GM23338 (cell line): ENCODE results near the gene PCSK5.

Experiments
- CREB1 ChIP-seq: fragments of 250-450 bp; sonication (Bioruptor Pico); IDR thresholded peaks from 2 replicates; pipeline ENCODE4 v1.5.0; 2020; ENCODE audit warnings: low read depth, mild to moderate bottlenecking, moderate library complexity
- EZH2 ChIP-seq: fragments of 200-600 bp; sonication (generic); IDR thresholded peaks from one replicate; pipeline ENCODE4 v1.8.0; 2017; ENCODE audit warnings: antibody characterized with exemption, mild to moderate bottlenecking, low read depth; ENCODE audit not compliant: unreplicated experiment
- STAT1 ChIP-seq: IDR thresholded peaks from one replicate; pipeline ENCODE4 v1.6.1; 2016; ENCODE audit warnings: antibody characterized with exemption; ENCODE audit not compliant: unreplicated experiment
- TF ChIP-seq, protein P1 (sequence below), 2 experiments: fragments of 200-600 bp in 1 of 2; sonication (generic) in 1 of 2; conservative IDR thresholded peaks; 2 replicates each; pipeline versions ENCODE4 v1.5.1 to v1.6.1; 2016 to 2017; ENCODE audit warnings: antibody characterized with exemption in 2 of 2, low read depth in 2 of 2, mild to moderate bottlenecking in 2 of 2, moderate library complexity in 1 of 2
- TF ChIP-seq, protein P2 (sequence below): IDR thresholded peaks from one replicate; pipeline ENCODE4 v1.6.1; 2018; ENCODE audit warnings: antibody characterized with exemption; ENCODE audit not compliant: unreplicated experiment

DNA sequence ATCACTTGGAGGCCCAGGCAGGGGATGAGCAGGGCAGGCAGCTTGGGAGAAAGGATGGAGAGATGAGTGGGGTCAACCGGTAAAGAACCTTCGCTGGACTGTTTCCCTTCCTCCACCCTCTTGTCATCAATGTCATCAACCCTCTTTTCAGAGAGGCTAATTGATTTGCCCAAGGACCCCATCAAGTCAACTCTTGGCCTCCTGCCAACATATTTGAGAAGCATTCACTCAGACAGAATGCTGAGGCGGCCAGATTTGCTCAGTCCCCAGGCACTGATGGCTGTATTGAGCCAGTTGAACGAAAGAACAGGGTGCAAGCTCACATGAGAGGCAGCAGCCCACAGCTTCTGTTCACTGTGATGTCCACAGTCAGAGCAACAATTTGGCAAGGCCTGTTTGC lies 310.3 kb downstream of the PCSK5 start:
- TF ChIP-seq, protein P1, sequence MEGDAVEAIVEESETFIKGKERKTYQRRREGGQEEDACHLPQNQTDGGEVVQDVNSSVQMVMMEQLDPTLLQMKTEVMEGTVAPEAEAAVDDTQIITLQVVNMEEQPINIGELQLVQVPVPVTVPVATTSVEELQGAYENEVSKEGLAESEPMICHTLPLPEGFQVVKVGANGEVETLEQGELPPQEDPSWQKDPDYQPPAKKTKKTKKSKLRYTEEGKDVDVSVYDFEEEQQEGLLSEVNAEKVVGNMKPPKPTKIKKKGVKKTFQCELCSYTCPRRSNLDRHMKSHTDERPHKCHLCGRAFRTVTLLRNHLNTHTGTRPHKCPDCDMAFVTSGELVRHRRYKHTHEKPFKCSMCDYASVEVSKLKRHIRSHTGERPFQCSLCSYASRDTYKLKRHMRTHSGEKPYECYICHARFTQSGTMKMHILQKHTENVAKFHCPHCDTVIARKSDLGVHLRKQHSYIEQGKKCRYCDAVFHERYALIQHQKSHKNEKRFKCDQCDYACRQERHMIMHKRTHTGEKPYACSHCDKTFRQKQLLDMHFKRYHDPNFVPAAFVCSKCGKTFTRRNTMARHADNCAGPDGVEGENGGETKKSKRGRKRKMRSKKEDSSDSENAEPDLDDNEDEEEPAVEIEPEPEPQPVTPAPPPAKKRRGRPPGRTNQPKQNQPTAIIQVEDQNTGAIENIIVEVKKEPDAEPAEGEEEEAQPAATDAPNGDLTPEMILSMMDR (conservative IDR thresholded peaks at IDR 0.05; ENCODE audit: low read depth in 2 of 2): no peak
- TF ChIP-seq STAT1: no peak
- no peak for TF ChIP-seq EZH2
- TF ChIP-seq, protein P2, sequence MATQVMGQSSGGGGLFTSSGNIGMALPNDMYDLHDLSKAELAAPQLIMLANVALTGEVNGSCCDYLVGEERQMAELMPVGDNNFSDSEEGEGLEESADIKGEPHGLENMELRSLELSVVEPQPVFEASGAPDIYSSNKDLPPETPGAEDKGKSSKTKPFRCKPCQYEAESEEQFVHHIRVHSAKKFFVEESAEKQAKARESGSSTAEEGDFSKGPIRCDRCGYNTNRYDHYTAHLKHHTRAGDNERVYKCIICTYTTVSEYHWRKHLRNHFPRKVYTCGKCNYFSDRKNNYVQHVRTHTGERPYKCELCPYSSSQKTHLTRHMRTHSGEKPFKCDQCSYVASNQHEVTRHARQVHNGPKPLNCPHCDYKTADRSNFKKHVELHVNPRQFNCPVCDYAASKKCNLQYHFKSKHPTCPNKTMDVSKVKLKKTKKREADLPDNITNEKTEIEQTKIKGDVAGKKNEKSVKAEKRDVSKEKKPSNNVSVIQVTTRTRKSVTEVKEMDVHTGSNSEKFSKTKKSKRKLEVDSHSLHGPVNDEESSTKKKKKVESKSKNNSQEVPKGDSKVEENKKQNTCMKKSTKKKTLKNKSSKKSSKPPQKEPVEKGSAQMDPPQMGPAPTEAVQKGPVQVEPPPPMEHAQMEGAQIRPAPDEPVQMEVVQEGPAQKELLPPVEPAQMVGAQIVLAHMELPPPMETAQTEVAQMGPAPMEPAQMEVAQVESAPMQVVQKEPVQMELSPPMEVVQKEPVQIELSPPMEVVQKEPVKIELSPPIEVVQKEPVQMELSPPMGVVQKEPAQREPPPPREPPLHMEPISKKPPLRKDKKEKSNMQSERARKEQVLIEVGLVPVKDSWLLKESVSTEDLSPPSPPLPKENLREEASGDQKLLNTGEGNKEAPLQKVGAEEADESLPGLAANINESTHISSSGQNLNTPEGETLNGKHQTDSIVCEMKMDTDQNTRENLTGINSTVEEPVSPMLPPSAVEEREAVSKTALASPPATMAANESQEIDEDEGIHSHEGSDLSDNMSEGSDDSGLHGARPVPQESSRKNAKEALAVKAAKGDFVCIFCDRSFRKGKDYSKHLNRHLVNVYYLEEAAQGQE: no peak
- no peak for TF ChIP-seq CREB1 (CRISPR knock-in tag)
